IMR-90 (cell line): ENCODE data around the gene SCLY. TPM values are rescaled to one million over a fixed set of nuclear protein-coding genes. Genes with fewer than 3 reads are reported as not detected.

Experiments
- ATAC-seq: fragments of 200-7000 bp; cut with Tn5 transposase; 2 replicates; pipeline ENCODE4 v1.9.1; 2020; ENCODE audit warnings: low read depth, mild to moderate bottlenecking, moderate library complexity
- BruUV-seq: library from RNA; stranded (reverse); fragments of 400-500 nt; replicated peaks from 2 replicates; lab custom pipeline; 2021; lab: Mats Ljungman, UMichigan
- CTCF ChIA-PET: fragments of 300-600 bp; formaldehyde crosslinking; extraction: SDS; loops from one replicate; lab custom pipeline; 2021; ENCODE audit warnings: antibody characterized with exemption; lab: Yijun Ruan, JAX
- POLR2A ChIA-PET: fragments of 300-600 bp; sonication (Branson Sonifier 250); formaldehyde crosslinking; loops from one replicate; lab custom pipeline; 2022; ENCODE audit warnings: antibody characterized with exemption; ENCODE audit not compliant: unreplicated experiment; lab: Charles Lee
- DNase-seq: peaks from one replicate; pipeline ENCODE4 v3.0.0; 2013
- H2AFZ ChIP-seq: replicated peaks from 2 replicates; pipeline ENCODE3; 2013; ENCODE audit warnings: low read length, mild to moderate bottlenecking; ENCODE audit not compliant: poor library complexity
- H2AK5ac ChIP-seq: 2 replicates; pipeline ENCODE4 v1.6.1; 2013; ENCODE audit warnings: low read depth, low read length, inconsistent platforms
- H2AK9ac ChIP-seq: replicated peaks from 2 replicates; pipeline ENCODE3; 2013; ENCODE audit warnings: mild to moderate bottlenecking, low read depth, low read length, moderate library complexity; ENCODE audit not compliant: poor library complexity
- H2BK120ac ChIP-seq: 2 replicates; pipeline ENCODE4 v1.6.1; 2013; ENCODE audit warnings: low read depth, low read length, inconsistent platforms
- H2BK15ac ChIP-seq: 3 replicates; pipeline ENCODE4 v1.6.1; 2013; ENCODE audit warnings: low read depth, low read length, inconsistent platforms
- H2BK20ac ChIP-seq: 2 replicates; pipeline ENCODE4 v1.6.1; 2013; ENCODE audit warnings: low read depth, mild to moderate bottlenecking, inconsistent platforms, low read length, moderate library complexity
- H2BK5ac ChIP-seq: 2 replicates; pipeline ENCODE4 v1.6.1; 2013; ENCODE audit warnings: mild to moderate bottlenecking, low read depth, low read length, inconsistent platforms; ENCODE audit not compliant: poor library complexity, severe bottlenecking
- H3K14ac ChIP-seq: replicated peaks from 2 replicates; pipeline ENCODE4 v1.6.1; 2013; ENCODE audit warnings: low read depth, low read length, inconsistent platforms
- H3K18ac ChIP-seq: 2 replicates; pipeline ENCODE4 v1.6.1; 2013; ENCODE audit warnings: low read depth, low read length, control low read depth
- H3K23ac ChIP-seq: 2 replicates; pipeline ENCODE4 v1.6.1; 2013; ENCODE audit warnings: low read depth, low read length, inconsistent platforms
- H3K27ac ChIP-seq: 2 replicates; pipeline ENCODE4 v1.5.1; 2013; ENCODE audit warnings: mild to moderate bottlenecking, control low read depth, low read length; ENCODE audit not compliant: insufficient read depth
- H3K27me3 ChIP-seq: 2 replicates; pipeline ENCODE4 v1.6.1; 2013; ENCODE audit warnings: low read length; ENCODE audit not compliant: control insufficient read depth, insufficient read depth
- H3K36me3 ChIP-seq: 2 replicates; pipeline ENCODE4 v1.6.1; 2013; ENCODE audit warnings: low read length, mixed read lengths; ENCODE audit not compliant: control insufficient read depth, insufficient read depth
- H3K4ac ChIP-seq: 2 replicates; pipeline ENCODE4 v1.6.1; 2013; ENCODE audit warnings: low read depth, low read length, inconsistent platforms
- H3K4me1 ChIP-seq: 2 replicates; pipeline ENCODE4 v1.6.1; 2013; ENCODE audit warnings: low read length, mixed read lengths; ENCODE audit not compliant: control insufficient read depth, insufficient read depth
- H3K4me2 ChIP-seq: 2 replicates; pipeline ENCODE4 v1.6.1; 2013; ENCODE audit warnings: low read depth, mild to moderate bottlenecking, control low read depth, low read length, moderate library complexity
- H3K4me3 ChIP-seq: 2 replicates; pipeline ENCODE4 v1.5.1; 2013; ENCODE audit warnings: low read depth, mild to moderate bottlenecking, control low read depth, low read length, moderate library complexity; ENCODE audit not compliant: insufficient read depth
- H3K56ac ChIP-seq: 2 replicates; pipeline ENCODE4 v1.6.1; 2013; ENCODE audit warnings: low read length, inconsistent platforms; ENCODE audit not compliant: insufficient read depth; ENCODE audit errors: extremely low read depth
- H3K79me1 ChIP-seq, 2 experiments: 2 replicates each; pipeline ENCODE4 v1.6.1; 2013; ENCODE audit warnings: low read length in 2 of 2, inconsistent platforms in 1 of 2, low read depth in 1 of 2
- H3K9ac ChIP-seq: 2 replicates; pipeline ENCODE4 v1.6.1; 2013; ENCODE audit warnings: low read depth, low read length, control low read depth
- H3K9me1 ChIP-seq: 2 replicates; pipeline ENCODE4 v1.6.1; 2013; ENCODE audit warnings: low read length, inconsistent platforms; ENCODE audit not compliant: insufficient read depth
- H3K9me3 ChIP-seq: 2 replicates; pipeline ENCODE4 v1.6.1; 2013; ENCODE audit warnings: low read length; ENCODE audit not compliant: control insufficient read depth, insufficient read depth
- H4K20me1 ChIP-seq: 2 replicates; pipeline ENCODE4 v1.6.1; 2013; ENCODE audit warnings: low read length, inconsistent platforms; ENCODE audit not compliant: insufficient read depth
- H4K5ac ChIP-seq: 2 replicates; pipeline ENCODE4 v1.6.1; 2013; ENCODE audit warnings: mild to moderate bottlenecking, low read depth, low read length, control low read depth
- H4K8ac ChIP-seq, 2 experiments: 2 replicates each; pipeline ENCODE4 v1.6.1; 2013; ENCODE audit warnings: low read depth in 2 of 2, low read length in 2 of 2, control low read depth in 1 of 2, inconsistent platforms in 1 of 2
- H4K91ac ChIP-seq: 2 replicates; pipeline ENCODE4 v1.6.1; 2013; ENCODE audit warnings: low read depth, low read length, inconsistent platforms; ENCODE audit not compliant: insufficient read depth
- BHLHE40 ChIP-seq: fragments of 150-350 bp; IDR thresholded peaks from 2 replicates; pipeline ENCODE4 v1.6.1; 2016; ENCODE audit warnings: mild to moderate bottlenecking, low read depth, low read length
- CHD1 ChIP-seq: IDR thresholded peaks from 2 replicates; pipeline ENCODE4 v1.6.1; 2012; ENCODE audit warnings: low read depth, low read length, improper control_type of control experiment
- ELK1 ChIP-seq: fragments of 150-350 bp; IDR thresholded peaks from 2 replicates; pipeline ENCODE4 v1.6.1; 2016; ENCODE audit warnings: low read depth, mild to moderate bottlenecking, low read length, moderate library complexity, borderline replicate concordance
- MAFK ChIP-seq: IDR thresholded peaks from 2 replicates; pipeline ENCODE4 v1.6.1; 2012; ENCODE audit warnings: low read depth, low read length, improper control_type of control experiment
- MXI1 ChIP-seq: IDR thresholded peaks from 2 replicates; pipeline ENCODE4 v1.6.1; 2012; ENCODE audit warnings: low read depth, mild to moderate bottlenecking, low read length, moderate library complexity, borderline replicate concordance
- RAD21 ChIP-seq: IDR thresholded peaks from 2 replicates; pipeline ENCODE4 v1.6.1; 2012; ENCODE audit warnings: low read length, improper control_type of control experiment
- RCOR1 ChIP-seq: IDR thresholded peaks from 2 replicates; pipeline ENCODE4 v1.6.1; 2012; ENCODE audit warnings: mild to moderate bottlenecking, low read length, improper control_type of control experiment; ENCODE audit not compliant: insufficient replicate concordance
- RFX5 ChIP-seq: IDR thresholded peaks from 2 replicates; pipeline ENCODE4 v1.8.0; 2012; ENCODE audit warnings: low read depth, mild to moderate bottlenecking, low read length, moderate library complexity
- WGBS, 2 experiments: methylation state at CpG; one replicate each; pipeline versions ENCODE4 v1.1.5 to v1.1.7; 2013; ENCODE audit warnings: missing lambda C conversion rate in 2 of 2; ENCODE audit not compliant: insufficient read length in 1 of 2; ENCODE audit errors: extremely low coverage in 2 of 2; 5-methylcytosine and 5-hydroxymethylcytosine counted together
- dilution Hi-C: fragments of 300-500 bp; cut with HindIII; formaldehyde crosslinking; loops from one replicate; pipeline ENCODE4 v1.14.3; 2018; ENCODE audit warnings: low sequenced_read_pairs; ENCODE audit not compliant: unreplicated experiment
- in situ Hi-C: fragments of 300-500 bp; cut with MboI; formaldehyde crosslinking; loops from 3 replicates; pipeline ENCODE4 v1.14.3; 2019; ENCODE audit warnings: low sequenced_read_pairs, inconsistent platforms, mixed read lengths
- intact Hi-C: fragments of 100-400 bp; cut with micrococcal nuclease; formaldehyde crosslinking; loops from 2 replicates; pipeline ENCODE4 v1.10.0; 2022
- polyA plus RNA-seq, 3 experiments: library from polyadenylated mRNA; depleted of rRNA; stranded (reverse); fragments of >200 nt; gene quantifications; 2 replicates each; pipeline ENCODE4 v1.2.3, GENCODE V29; 2012; ENCODE audit warnings: low replicate concordance in 1 of 3
- total RNA-seq: library from RNA; depleted of rRNA; stranded (reverse); fragments of >200 nt; gene quantifications from 2 replicates; pipeline ENCODE4 v1.2.3, GENCODE V29; 2012

Gene SCLY
- total and polyA plus RNA-seq, 2 of the 4 experiments (the other 2 are of a cell fraction): 8.6 to 10.5 TPM

- TF ChIP-seq RCOR1 (no peak), ELK1 (no peak), MXI1 (no peak), CHD1 (no peak), RAD21 (no peak), RFX5 (no peak), MAFK (no peak), BHLHE40 (no peak)
- no peak overlapping the region for H2BK5ac ChIP-seq
- intact Hi-C loops (no loop called here), in situ Hi-C loops (no loop called here), dilution Hi-C loops (no loop called here)
- DNase-seq (no peak), ATAC-seq (no peak)
- no peaks in the 10 kb centered on the region for H3K79me1 ChIP-seq
- CTCF ChIA-PET: interaction anchor here (0.6 kb wide), 1 partner anchor 38 kb away, joined by 3 read pairs; no protein-coding TSS in a partner anchor
- H3K27me3 ChIP-seq: no peaks in the 10 kb centered on the region
- no TSS peak for BruUV-seq
- H3K23ac ChIP-seq: no peak overlapping the region
- 0 out of 2 replicates have a peak, but pooled peaks cover 3% of the 10 kb centered on the region for H3K9me1 ChIP-seq
- H3K4ac ChIP-seq: no peak overlapping the region
- no peak overlapping the region for H2AFZ ChIP-seq
- no peaks in the 10 kb centered on the region for H4K20me1 ChIP-seq
- WGBS, 2 experiments: 86% methylated on average over 6 of the region's 23 CpGs; no CpG with 5 or more reads in 1 of the 2 experiments
- no peaks in the 10 kb centered on the region for H3K9me3 ChIP-seq
- no peak overlapping the region for H2AK9ac ChIP-seq
- H4K8ac ChIP-seq: no peak overlapping the region
- no peaks in the 10 kb centered on the region for H3K36me3 ChIP-seq
- no peak overlapping the region for H3K56ac ChIP-seq
- no peak overlapping the region for H4K91ac ChIP-seq
- H3K4me3 ChIP-seq: no peak overlapping the region
- no peak overlapping the region for H3K9ac ChIP-seq
- POLR2A ChIA-PET: no interaction called here
- H2BK120ac ChIP-seq: no peak overlapping the region
- H4K5ac ChIP-seq: no peak overlapping the region
- H2BK15ac ChIP-seq: no peak overlapping the region
- H3K14ac ChIP-seq: no peak overlapping the region
- H2BK20ac ChIP-seq: no peak overlapping the region
- no peak overlapping the region for H3K4me2 ChIP-seq
- H2AK5ac ChIP-seq: no peak overlapping the region
- H3K27ac ChIP-seq: no peak overlapping the region
- no peak overlapping the region for H3K18ac ChIP-seq
- peaks cover 10% of the 10 kb centered on the region for H3K4me1 ChIP-seq
Measured at GRCh38 chr2:238132463-238133450, 72.0 kb downstream of the SCLY start.
